ENCODE measurements around the gene SPTB. TPM values are rescaled to one million over a fixed set of nuclear protein-coding genes. Genes with fewer than 3 reads are reported as not detected.

The SPTB gene
- total and polyA plus RNA-seq, 10 of the 15 experiments (the other 5 are each of a cell fraction or from before 2014, with no cell fraction given), result under 0.01 to 0.04 (median 0.02) TPM; not detected in 4

DNA sequence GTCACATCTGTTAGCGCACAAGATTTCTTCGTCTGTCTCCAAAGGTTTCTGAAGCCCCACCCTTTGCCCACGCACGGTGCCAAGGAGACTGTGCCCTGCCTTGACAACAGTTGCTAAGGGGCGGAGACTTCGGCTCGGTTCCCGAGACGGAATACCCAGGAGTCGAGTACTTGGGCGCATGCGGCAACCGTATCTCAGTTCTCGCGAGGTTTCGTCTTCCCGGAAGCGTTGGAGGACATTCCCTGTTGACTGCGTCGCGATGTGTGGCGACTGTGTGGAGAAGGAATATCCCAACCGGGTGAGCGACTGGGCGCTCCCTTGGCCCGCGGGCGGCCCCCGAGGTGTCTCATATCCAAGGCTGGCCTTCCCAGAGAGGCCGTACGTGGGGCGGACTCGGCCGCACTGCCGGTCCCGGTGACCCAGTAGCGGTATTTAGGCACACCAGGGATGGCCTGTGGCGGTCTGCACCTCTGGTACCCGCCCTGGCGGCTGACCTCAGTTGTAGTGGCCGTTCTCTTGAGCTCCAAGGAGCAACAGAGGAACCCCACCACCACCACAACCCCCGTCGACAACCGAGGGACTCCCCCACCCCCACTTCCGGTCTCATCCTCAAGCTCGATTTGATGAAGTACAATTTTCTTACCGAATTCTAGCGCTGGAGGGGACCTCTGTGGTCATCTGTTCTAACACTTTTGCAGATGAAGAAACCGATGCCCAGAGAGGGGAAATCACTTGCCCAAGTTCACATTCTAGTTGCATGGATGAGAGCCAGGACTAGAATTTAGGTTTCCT lies 34.7 kb upstream of the SPTB start, which contains the start of gene CHURC1 (continued):
- TF ChIP-seq YBX1 (IDR thresholded peaks at IDR 0.05), result no peak
- TF ChIP-seq, protein P1, sequence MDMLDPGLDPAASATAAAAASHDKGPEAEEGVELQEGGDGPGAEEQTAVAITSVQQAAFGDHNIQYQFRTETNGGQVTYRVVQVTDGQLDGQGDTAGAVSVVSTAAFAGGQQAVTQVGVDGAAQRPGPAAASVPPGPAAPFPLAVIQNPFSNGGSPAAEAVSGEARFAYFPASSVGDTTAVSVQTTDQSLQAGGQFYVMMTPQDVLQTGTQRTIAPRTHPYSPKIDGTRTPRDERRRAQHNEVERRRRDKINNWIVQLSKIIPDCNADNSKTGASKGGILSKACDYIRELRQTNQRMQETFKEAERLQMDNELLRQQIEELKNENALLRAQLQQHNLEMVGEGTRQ (IDR thresholded peaks at IDR 0.05; ENCODE audit: borderline replicate concordance, low read depth, low read length), result no peak
- TF ChIP-seq KAT2A (conservative IDR thresholded peaks at IDR 0.05; ENCODE audit: control insufficient read depth, low read depth, low read length), result no peak
- peak; percentile 33; the same call in 1 of the 2 replicates for TF ChIP-seq EED (IDR thresholded peaks at IDR 0.05; ENCODE audit: low read depth)
- peak; percentile 64 for TF ChIP-seq MEF2B (IDR thresholded peaks at IDR 0.05; ENCODE audit: partially characterized antibody, poor library complexity, severe bottlenecking)
- peak; percentile 88 for TF ChIP-seq POLR2AphosphoS2 (IDR thresholded peaks at IDR 0.05; ENCODE audit: low read depth, low read length)
- TF ChIP-seq POLR2AphosphoS5 (IDR thresholded peaks at IDR 0.05; ENCODE audit: low read length), result peak; percentile 95
- no peak for TF ChIP-seq NR2C2 (IDR thresholded peaks at IDR 0.05; ENCODE audit: borderline replicate concordance, control insufficient read depth, insufficient read length, low read depth)
- no peak; the same call in 1 of the 2 replicates for TF ChIP-seq JUNB (IDR thresholded peaks at IDR 0.05)
- TF ChIP-seq CBX3 (IDR thresholded peaks at IDR 0.05; ENCODE audit: borderline replicate concordance, low read depth), result no peak
- 0 out of 2 replicates have a peak, but pooled peaks have one; percentile 38 for TF ChIP-seq MTA2 (IDR thresholded peaks at IDR 0.05; ENCODE audit: low read depth)
- TF ChIP-seq, protein P2, sequence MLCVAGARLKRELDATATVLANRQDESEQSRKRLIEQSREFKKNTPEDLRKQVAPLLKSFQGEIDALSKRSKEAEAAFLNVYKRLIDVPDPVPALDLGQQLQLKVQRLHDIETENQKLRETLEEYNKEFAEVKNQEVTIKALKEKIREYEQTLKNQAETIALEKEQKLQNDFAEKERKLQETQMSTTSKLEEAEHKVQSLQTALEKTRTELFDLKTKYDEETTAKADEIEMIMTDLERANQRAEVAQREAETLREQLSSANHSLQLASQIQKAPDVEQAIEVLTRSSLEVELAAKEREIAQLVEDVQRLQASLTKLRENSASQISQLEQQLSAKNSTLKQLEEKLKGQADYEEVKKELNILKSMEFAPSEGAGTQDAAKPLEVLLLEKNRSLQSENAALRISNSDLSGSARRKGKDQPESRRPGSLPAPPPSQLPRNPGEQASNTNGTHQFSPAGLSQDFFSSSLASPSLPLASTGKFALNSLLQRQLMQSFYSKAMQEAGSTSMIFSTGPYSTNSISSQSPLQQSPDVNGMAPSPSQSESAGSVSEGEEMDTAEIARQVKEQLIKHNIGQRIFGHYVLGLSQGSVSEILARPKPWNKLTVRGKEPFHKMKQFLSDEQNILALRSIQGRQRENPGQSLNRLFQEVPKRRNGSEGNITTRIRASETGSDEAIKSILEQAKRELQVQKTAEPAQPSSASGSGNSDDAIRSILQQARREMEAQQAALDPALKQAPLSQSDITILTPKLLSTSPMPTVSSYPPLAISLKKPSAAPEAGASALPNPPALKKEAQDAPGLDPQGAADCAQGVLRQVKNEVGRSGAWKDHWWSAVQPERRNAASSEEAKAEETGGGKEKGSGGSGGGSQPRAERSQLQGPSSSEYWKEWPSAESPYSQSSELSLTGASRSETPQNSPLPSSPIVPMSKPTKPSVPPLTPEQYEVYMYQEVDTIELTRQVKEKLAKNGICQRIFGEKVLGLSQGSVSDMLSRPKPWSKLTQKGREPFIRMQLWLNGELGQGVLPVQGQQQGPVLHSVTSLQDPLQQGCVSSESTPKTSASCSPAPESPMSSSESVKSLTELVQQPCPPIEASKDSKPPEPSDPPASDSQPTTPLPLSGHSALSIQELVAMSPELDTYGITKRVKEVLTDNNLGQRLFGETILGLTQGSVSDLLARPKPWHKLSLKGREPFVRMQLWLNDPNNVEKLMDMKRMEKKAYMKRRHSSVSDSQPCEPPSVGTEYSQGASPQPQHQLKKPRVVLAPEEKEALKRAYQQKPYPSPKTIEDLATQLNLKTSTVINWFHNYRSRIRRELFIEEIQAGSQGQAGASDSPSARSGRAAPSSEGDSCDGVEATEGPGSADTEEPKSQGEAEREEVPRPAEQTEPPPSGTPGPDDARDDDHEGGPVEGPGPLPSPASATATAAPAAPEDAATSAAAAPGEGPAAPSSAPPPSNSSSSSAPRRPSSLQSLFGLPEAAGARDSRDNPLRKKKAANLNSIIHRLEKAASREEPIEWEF (IDR thresholded peaks at IDR 0.05; ENCODE audit: insufficient replicate concordance, low read depth, low read length), result peak; percentile 7
- TF ChIP-seq, protein P3, sequence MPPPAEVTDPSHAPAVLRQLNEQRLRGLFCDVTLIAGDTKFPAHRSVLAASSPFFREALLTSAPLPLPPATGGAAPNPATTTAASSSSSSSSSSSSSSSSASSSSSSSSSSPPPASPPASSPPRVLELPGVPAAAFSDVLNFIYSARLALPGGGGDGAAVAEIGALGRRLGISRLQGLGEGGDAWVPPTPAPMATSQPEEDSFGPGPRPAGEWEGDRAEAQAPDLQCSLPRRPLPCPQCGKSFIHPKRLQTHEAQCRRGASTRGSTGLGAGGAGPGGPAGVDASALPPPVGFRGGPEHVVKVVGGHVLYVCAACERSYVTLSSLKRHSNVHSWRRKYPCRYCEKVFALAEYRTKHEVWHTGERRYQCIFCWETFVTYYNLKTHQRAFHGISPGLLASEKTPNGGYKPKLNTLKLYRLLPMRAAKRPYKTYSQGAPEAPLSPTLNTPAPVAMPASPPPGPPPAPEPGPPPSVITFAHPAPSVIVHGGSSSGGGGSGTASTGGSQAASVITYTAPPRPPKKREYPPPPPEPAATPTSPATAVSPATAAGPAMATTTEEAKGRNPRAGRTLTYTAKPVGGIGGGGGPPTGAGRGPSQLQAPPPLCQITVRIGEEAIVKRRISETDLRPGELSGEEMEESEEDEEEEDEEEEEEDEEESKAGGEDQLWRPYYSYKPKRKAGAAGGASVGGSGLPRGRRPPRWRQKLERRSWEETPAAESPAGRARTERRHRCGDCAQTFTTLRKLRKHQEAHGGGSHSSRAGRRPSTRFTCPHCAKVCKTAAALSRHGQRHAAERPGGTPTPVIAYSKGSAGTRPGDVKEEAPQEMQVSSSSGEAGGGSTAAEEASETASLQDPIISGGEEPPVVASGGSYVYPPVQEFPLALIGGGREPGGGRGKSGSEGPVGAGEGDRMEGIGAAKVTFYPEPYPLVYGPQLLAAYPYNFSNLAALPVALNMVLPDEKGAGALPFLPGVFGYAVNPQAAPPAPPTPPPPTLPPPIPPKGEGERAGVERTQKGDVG (CRISPR knock-in tag; IDR thresholded peaks at IDR 0.05), result no peak
- TF ChIP-seq SMAD1 (IDR thresholded peaks at IDR 0.05; ENCODE audit: low read depth, partially characterized antibody), result no peak
- TF ChIP-seq, protein P4, sequence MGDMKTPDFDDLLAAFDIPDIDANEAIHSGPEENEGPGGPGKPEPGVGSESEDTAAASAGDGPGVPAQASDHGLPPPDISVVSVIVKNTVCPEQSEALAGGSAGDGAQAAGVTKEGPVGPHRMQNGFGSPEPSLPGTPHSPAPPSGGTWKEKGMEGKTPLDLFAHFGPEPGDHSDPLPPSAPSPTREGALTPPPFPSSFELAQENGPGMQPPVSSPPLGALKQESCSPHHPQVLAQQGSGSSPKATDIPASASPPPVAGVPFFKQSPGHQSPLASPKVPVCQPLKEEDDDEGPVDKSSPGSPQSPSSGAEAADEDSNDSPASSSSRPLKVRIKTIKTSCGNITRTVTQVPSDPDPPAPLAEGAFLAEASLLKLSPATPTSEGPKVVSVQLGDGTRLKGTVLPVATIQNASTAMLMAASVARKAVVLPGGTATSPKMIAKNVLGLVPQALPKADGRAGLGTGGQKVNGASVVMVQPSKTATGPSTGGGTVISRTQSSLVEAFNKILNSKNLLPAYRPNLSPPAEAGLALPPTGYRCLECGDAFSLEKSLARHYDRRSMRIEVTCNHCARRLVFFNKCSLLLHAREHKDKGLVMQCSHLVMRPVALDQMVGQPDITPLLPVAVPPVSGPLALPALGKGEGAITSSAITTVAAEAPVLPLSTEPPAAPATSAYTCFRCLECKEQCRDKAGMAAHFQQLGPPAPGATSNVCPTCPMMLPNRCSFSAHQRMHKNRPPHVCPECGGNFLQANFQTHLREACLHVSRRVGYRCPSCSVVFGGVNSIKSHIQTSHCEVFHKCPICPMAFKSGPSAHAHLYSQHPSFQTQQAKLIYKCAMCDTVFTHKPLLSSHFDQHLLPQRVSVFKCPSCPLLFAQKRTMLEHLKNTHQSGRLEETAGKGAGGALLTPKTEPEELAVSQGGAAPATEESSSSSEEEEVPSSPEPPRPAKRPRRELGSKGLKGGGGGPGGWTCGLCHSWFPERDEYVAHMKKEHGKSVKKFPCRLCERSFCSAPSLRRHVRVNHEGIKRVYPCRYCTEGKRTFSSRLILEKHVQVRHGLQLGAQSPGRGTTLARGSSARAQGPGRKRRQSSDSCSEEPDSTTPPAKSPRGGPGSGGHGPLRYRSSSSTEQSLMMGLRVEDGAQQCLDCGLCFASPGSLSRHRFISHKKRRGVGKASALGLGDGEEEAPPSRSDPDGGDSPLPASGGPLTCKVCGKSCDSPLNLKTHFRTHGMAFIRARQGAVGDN (IDR thresholded peaks at IDR 0.05), result 0 out of 2 replicates have a peak, but pooled peaks have one; percentile 34
